Karpas-422 (cell line): ENCODE data around the gene NLRP1. TPM values are rescaled to one million over a fixed set of nuclear protein-coding genes. Genes with fewer than 3 reads are reported as not detected.

ENCODE experiments used
- DNase-seq: peaks from one replicate; pipeline ENCODE4 v3.0.0-alpha.2; 2015
- H2AFZ ChIP-seq: fragments of 200-600 bp; sonication (generic); 2 replicates; pipeline ENCODE4 v1.6.1; 2014; ENCODE audit warnings: antibody characterized with exemption, low read length, mixed read lengths
- H3K27ac ChIP-seq: fragments of 200-600 bp; sonication (generic); 2 replicates; pipeline ENCODE4 v1.5.1; 2014; ENCODE audit warnings: mild to moderate bottlenecking, low read length, moderate library complexity
- H3K27me3 ChIP-seq: fragments of 200-600 bp; sonication (generic); 2 replicates; pipeline ENCODE4 v1.6.1; 2014; ENCODE audit warnings: low read length, mixed read lengths
- H3K36me3 ChIP-seq: fragments of 200-600 bp; sonication (generic); 2 replicates; pipeline ENCODE4 v1.6.1; 2014; ENCODE audit warnings: low read length, mixed read lengths; ENCODE audit not compliant: insufficient read depth
- H3K4me1 ChIP-seq: fragments of 200-600 bp; sonication (generic); 2 replicates; pipeline ENCODE4 v1.6.1; 2014; ENCODE audit warnings: mild to moderate bottlenecking, low read length, mixed read lengths
- H3K4me2 ChIP-seq: fragments of 200-600 bp; sonication (generic); 2 replicates; pipeline ENCODE4 v1.6.1; 2014; ENCODE audit warnings: low read length, low read depth, mild to moderate bottlenecking; ENCODE audit not compliant: poor library complexity, severe bottlenecking
- H3K4me3 ChIP-seq: fragments of 200-600 bp; sonication (generic); 2 replicates; pipeline ENCODE4 v1.5.1; 2014; ENCODE audit warnings: mild to moderate bottlenecking, antibody characterized with exemption, low read length, mixed read lengths
- H3K79me2 ChIP-seq: fragments of 200-600 bp; sonication (generic); 2 replicates; pipeline ENCODE4 v1.6.1; 2014; ENCODE audit warnings: mild to moderate bottlenecking, low read length, mixed read lengths
- H3K9ac ChIP-seq: fragments of 200-600 bp; sonication (generic); 2 replicates; pipeline ENCODE4 v1.6.0; 2014; ENCODE audit warnings: low read length
- H3K9me2 ChIP-seq: fragments of 200-600 bp; sonication (generic), shearing (Covaris generic); replicated peaks from 2 replicates; pipeline ENCODE4 v1.6.0; 2014; ENCODE audit warnings: mild to moderate bottlenecking, low read length, moderate library complexity; ENCODE audit not compliant: insufficient read depth
- H3K9me3 ChIP-seq: fragments of 300-700, 200-600 bp; sonication (generic); 2 replicates; pipeline ENCODE4 v1.6.1; 2014; ENCODE audit warnings: low read length, mixed read lengths
- H4K20me1 ChIP-seq: fragments of 200-600 bp; sonication (generic); 2 replicates; pipeline ENCODE4 v1.6.1; 2014; ENCODE audit warnings: mild to moderate bottlenecking, antibody characterized with exemption, low read length, low read depth; ENCODE audit not compliant: insufficient read depth
- total RNA-seq: library from RNA; depleted of rRNA; stranded (reverse); fragments of >200 nt; shearing (Covaris generic); gene quantifications from 2 replicates; pipeline ENCODE4 v1.2.3, GENCODE V29; 2014; ENCODE audit warnings: low replicate concordance

NLRP1 gene
- total RNA-seq, 1 experiment from 2014 or later = 1.5 TPM

DNA sequence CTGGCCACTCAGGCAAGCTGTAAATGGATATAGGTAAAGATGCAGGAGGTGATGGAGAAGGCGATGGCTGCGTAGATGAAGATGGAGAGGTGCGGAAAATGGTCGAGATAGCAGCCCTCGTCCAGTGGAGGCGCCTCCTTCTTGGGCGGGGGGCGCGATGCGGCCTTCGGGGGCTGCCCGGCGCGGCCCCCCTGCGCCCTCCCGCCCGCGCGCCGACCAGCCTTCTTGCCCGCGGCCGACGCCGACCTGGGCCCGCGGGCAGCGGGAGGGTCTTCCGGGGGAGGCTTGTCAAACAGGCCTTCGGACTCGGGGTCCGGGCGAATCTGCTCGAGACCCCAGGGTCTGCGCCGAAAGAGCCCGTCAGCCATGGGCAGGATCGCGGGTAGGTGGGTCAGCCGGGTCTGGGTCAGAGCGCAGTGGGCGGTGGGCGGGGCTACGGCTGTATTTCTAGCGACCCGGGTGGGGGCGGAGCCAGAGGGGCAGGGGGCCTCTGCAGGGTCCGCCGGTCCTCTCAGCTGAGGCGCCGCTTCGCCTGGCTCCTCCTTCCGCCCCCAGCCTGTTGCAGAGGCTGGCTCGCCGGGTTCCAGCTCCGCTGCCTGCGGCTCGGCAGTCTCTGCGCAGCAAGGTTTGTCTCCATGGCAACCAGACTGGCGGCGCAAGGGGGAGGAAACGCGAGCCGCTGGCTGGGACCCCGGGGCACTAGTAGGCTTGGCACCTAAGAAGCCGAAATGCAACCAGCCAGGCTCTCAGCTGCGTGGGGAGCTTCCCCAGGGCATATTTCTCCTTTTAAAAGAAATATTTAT, 83.5 kb downstream of the NLRP1 start:
- H3K4me2 ChIP-seq = no peak overlapping the region
- H3K4me1 ChIP-seq = no peaks in the 10 kb centered on the region
- no peaks in the 10 kb centered on the region for H4K20me1 ChIP-seq
- DNase-seq = no peak
- no peaks in the 10 kb centered on the region for H3K79me2 ChIP-seq
- H3K27me3 ChIP-seq = peaks cover 3% of the 10 kb centered on the region; the same call in 1 of the 2 replicates
- H3K9me3 ChIP-seq = no peaks in the 10 kb centered on the region
- no peaks in the 10 kb centered on the region for H3K9me2 ChIP-seq
- H3K4me3 ChIP-seq = no peak overlapping the region
- H3K36me3 ChIP-seq = no peaks in the 10 kb centered on the region
- no peak overlapping the region for H3K27ac ChIP-seq
- no peak overlapping the region for H2AFZ ChIP-seq
- no peak overlapping the region for H3K9ac ChIP-seq

DNA sequence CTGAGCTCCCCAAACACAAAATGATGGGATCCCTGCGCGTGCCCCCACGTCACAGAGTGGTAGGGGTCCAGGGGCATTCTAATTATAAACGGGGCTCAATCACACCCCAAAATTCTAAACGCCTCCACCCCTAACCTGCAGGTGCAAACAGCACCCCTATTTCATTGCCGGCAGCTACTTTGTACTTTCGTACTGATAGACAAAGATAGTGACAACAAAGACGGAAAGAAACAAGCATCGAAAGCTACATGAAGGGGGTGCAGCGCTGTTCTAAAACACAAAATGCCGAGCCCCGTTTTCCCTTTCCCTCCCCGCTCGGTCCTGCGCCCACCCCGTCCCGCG, 84.1 kb downstream of the NLRP1 start:
- no peak overlapping the region for H3K9ac ChIP-seq
- H3K4me1 ChIP-seq = no peaks in the 10 kb centered on the region
- no peak overlapping the region for H2AFZ ChIP-seq
- H3K27ac ChIP-seq = no peak overlapping the region
- no peak overlapping the region for H3K4me2 ChIP-seq
- no peaks in the 10 kb centered on the region for H4K20me1 ChIP-seq
- no peaks in the 10 kb centered on the region for H3K36me3 ChIP-seq
- H3K27me3 ChIP-seq = peaks cover 3% of the 10 kb centered on the region; the same call in 1 of the 2 replicates
- no peaks in the 10 kb centered on the region for H3K79me2 ChIP-seq
- no peaks in the 10 kb centered on the region for H3K9me3 ChIP-seq
- DNase-seq = no peak
- no peak overlapping the region for H3K4me3 ChIP-seq
- H3K9me2 ChIP-seq = no peaks in the 10 kb centered on the region

DNA sequence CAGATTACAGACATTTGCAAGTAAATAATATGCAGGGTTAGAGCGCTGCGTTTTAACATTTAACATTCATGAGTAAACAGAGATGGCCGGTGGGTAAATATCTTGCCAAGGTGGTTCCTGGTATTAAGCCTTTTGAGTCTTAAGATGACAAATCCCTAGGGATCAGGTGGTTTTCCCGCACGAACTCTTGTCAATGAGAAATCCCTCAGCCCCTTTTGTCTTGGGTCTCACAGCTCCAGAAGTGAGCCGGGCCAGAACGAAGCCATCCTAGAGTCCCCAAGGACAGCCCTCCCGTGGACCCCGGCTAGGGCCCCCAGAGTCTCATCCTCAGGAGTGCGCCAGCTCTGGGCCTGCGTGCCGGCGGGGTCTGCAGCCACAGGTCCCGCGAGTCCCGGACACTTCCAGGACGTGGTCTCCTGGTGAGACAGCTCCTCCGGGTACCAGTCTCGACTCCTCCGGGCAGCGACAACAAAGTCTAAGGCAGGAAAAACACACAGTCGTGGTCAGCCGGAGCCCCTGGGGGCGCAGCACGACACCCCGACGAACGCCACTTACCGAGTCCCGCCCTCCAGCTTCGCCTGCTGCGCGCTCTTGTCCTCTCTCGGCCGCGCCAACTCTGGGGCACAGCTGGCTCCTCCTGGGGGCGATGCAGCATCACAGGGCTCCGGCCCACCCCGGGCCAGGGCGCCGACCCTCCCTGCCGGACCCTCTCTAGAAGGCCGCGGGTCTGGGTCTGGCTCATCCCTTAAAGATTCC, 84.7 kb downstream of the NLRP1 start:
- Histone ChIP-seq H3K79me2 (no peaks in the 10 kb centered on the region), H3K27ac (no peak overlapping the region), H4K20me1 (no peaks in the 10 kb centered on the region), H3K4me1 (no peaks in the 10 kb centered on the region), H3K9me3 (no peaks in the 10 kb centered on the region), H3K4me2 (no peak overlapping the region), H3K9me2 (no peaks in the 10 kb centered on the region), H3K9ac (no peak overlapping the region), H3K27me3 (peaks cover 3% of the 10 kb centered on the region; the same call in 1 of the 2 replicates), H3K4me3 (no peak overlapping the region), H3K36me3 (no peaks in the 10 kb centered on the region), H2AFZ (no peak overlapping the region)
- DNase-seq = no peak

DNA sequence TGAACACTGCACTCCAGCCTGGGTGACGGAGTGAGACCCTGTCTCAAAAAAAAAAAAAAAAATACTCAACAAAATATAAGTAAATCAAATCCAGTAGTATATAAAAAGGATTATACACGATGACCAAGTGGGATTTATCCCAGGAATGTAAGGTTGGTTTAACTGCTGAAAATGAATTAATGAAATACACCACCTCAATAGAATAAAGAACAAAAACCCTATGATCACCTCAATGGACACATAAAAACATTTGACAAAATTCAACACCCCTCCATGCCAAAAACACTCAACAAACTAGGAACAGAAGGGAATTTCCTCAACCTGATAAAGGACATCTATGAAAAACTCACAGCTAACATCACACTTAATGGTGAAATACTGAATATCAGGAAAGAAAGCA, 91.3 kb downstream of the NLRP1 start:
- Histone ChIP-seq H3K27me3 (peaks cover 3% of the 10 kb centered on the region; the same call in 1 of the 2 replicates), H4K20me1 (no peaks in the 10 kb centered on the region), H3K4me2 (no peak overlapping the region), H3K36me3 (peaks cover 29% of the 10 kb centered on the region), H3K9ac (no peak overlapping the region), H3K4me1 (no peaks in the 10 kb centered on the region), H2AFZ (no peak overlapping the region), H3K27ac (no peak overlapping the region), H3K4me3 (no peak overlapping the region), H3K9me2 (no peaks in the 10 kb centered on the region), H3K79me2 (peaks cover 10% of the 10 kb centered on the region), H3K9me3 (peaks cover 2% of the 10 kb centered on the region)
- DNase-seq = no peak

DNA sequence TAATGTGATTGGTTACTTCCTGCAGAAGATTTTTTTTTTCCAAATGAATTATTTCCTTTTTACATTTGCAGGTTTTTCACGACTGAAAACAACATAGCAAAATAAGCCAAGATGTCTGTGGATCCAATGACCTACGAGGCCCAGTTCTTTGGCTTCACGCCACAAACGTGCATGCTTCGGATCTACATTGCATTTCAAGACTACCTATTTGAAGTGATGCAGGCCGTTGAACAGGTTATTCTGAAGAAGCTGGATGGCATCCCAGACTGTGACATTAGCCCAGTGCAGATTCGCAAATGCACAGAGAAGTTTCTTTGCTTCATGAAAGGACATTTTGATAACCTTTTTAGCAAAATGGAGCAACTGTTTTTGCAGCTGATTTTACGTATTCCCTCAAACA, 95.6 kb downstream of the NLRP1 start:
- no peak overlapping the region for H3K4me2 ChIP-seq
- H3K27me3 ChIP-seq = no peaks in the 10 kb centered on the region
- no peak overlapping the region for H3K4me3 ChIP-seq
- H3K4me1 ChIP-seq = peaks cover 23% of the 10 kb centered on the region
- no peaks in the 10 kb centered on the region for H3K9me2 ChIP-seq
- H2AFZ ChIP-seq = no peak overlapping the region
- peaks cover 5% of the 10 kb centered on the region for H3K9me3 ChIP-seq
- H3K9ac ChIP-seq = no peak overlapping the region
- no peaks in the 10 kb centered on the region for H4K20me1 ChIP-seq
- H3K79me2 ChIP-seq = peaks cover 44% of the 10 kb centered on the region
- H3K36me3 ChIP-seq = peaks cover 40% of the 10 kb centered on the region
- no peak for DNase-seq
- H3K27ac ChIP-seq = no peak overlapping the region

DNA sequence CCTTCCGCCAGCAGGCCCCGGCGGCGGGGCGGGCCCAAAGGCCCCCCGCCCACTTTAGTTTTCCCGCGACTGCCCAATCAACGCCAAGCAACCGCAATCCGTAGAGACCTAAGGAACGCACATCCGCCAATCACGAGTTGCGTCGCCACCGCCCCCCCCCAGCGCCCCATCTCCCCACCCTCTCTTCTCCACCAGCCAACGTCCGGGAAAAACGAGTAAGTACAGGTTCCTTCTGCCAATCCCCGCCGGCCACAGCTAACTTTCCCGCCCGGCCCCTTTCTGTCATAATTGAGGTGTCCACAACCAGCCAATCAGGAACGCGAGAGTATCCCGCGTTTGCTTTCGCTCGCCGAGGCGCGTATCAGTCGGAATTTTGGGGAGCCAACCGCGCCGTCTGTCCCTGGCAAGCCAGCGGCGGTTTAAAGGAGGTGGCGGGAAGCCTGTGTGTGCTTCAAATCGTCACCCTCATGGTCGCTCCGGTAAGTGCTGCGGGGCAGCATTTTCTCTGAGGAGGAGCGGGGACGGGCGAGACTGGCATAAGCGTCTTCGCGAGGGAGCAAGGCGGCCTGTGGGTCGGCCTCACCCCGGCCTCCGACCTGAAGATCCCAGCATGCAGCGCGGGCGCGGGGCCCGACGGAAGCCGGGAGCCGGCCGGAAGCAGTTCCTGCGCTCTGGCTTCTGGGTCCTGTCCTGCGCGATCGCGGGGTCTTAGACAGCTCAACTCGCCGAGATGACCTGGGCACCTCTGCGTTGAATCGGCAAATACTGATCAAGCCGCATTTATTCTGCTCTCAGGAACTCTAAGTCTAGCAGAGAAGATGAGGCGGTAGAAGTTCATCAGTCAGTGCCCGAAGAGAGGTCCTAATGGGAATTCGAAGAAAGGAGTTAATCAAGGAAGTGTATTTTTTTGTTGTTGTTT, 97.8 kb downstream of the NLRP1 start, which contains the start of gene MIS12:
TSS of gene MIS12 (plus strand) at position 361 of the 919 bp plus-strand sequence. CDS start 2,297 bp downstream, outside the sequence.
- peaks cover 57% of the 10 kb centered on the region for H3K36me3 ChIP-seq
- no peaks in the 10 kb centered on the region for H3K27me3 ChIP-seq
- peak within 1 kb of the TSS; percentile 96 for H3K4me3 ChIP-seq
- no peaks in the 10 kb centered on the region for H4K20me1 ChIP-seq
- DNase-seq = peak; percentile 99
- H3K9me3 ChIP-seq = peaks cover 5% of the 10 kb centered on the region
- H3K9me2 ChIP-seq = no peaks in the 10 kb centered on the region
- H3K4me1 ChIP-seq = peaks cover 23% of the 10 kb centered on the region
- peaks cover 64% of the 10 kb centered on the region for H3K79me2 ChIP-seq
- peak within 1 kb of the TSS; percentile 95 for H3K9ac ChIP-seq
- H3K27ac ChIP-seq = peak within 1 kb of the TSS; percentile 88
- H2AFZ ChIP-seq = peak within 1 kb of the TSS; percentile 81
- peak within 1 kb of the TSS; percentile 84 for H3K4me2 ChIP-seq

DNA sequence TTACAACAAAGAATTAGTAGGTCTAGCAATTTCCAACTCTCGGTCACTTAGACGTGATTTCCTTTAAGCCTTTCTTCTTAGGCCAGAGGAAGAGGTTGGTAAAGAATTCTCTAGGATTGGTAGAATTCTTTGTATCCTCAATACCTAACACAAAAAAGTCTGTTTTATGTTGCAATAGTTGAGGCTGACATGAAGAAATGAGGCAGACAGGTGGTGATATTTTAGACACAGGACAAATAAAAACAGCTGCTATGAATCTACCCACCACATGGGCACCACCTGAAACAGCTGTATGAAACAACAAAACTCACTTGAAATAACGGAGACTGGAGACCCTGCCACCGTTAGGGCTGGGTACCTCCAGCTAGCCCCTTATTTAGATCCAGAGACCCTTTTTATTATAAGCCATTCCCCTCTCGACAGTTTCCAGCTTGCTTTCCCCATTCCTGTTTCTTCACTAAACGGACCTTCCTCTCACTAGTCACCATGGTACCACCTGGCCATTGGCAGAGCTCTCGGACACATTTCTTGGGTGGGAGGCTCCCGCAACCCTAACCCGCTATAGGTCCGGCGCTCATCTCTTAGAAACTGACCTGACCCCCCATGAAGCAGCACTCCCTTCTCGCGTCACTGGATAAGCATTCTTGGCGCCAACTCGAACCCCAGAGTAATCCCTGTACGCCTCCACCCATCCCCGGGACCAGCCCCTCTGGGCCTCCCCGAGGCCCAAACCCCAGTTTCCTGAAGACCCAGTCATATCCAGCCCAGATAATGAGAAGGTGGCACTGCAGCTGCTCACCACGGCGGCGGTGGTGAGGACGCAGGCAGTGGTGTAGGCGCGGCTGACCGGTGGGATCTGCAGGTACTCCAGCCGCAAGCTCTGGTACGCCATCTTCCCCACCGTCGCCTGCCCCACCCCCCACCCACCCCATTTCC, 98.8 kb downstream of the NLRP1 start, which contains the start of gene DERL2:
TSS of gene DERL2 (minus strand) at position 909 of the 936 bp plus-strand sequence. CDS start at position 892, 17 bp downstream.
- peaks cover 63% of the 10 kb centered on the region for H3K36me3 ChIP-seq
- no peaks in the 10 kb centered on the region for H3K27me3 ChIP-seq
- peaks cover 5% of the 10 kb centered on the region for H3K9me3 ChIP-seq

More for the DNA sequence above, 98.8 kb downstream of the NLRP1 start, which contains the start of gene DERL2:
- peak within 1 kb of the TSS; percentile 88 for H3K27ac ChIP-seq
- peak within 1 kb of the TSS; percentile 95 for H3K9ac ChIP-seq
- peak within 1 kb of the TSS; percentile 81 for H2AFZ ChIP-seq
- no peaks in the 10 kb centered on the region for H3K9me2 ChIP-seq
- H3K4me3 ChIP-seq = peak within 1 kb of the TSS; percentile 96
- H3K4me2 ChIP-seq = peak within 1 kb of the TSS; percentile 84
- peaks cover 73% of the 10 kb centered on the region for H3K79me2 ChIP-seq
- DNase-seq = no peak
- H3K4me1 ChIP-seq = peaks cover 23% of the 10 kb centered on the region
- no peaks in the 10 kb centered on the region for H4K20me1 ChIP-seq
